Vagina (tissue), 2 donors: Measurements from ENCODE around the gene LRCH2. TPM values are rescaled to one million over a fixed set of nuclear protein-coding genes. Genes with fewer than 3 reads are reported as not detected.

Experiments used
- DNase-seq, 2 donors: peaks; one replicate each; pipeline ENCODE4 v3.0.0-alpha.2; 2017; ENCODE audit errors: extremely low spot score in 2 of 2
- H3K27ac ChIP-seq: fragments of 200-600 bp; sonication (generic); one replicate; pipeline ENCODE4 v1.5.1; 2019
- H3K27me3 ChIP-seq: fragments of 200-600 bp; sonication (generic); one replicate; pipeline ENCODE4 v1.5.1; 2019
- H3K36me3 ChIP-seq, 2 donors: fragments of 200-600 bp; sonication (generic); one replicate each; pipeline ENCODE4 v1.5.1; 2017 to 2019
- H3K4me1 ChIP-seq: fragments of 200-600 bp; sonication (generic); one replicate; pipeline ENCODE4 v1.5.1; 2019
- H3K4me3 ChIP-seq, 2 donors: fragments of 200-600 bp; sonication (generic); 1 replicate in 1 of 2; 2 replicates in 1 of 2; pipeline ENCODE4 v1.5.1; 2016 to 2019
- H3K9me3 ChIP-seq: fragments of 200-600 bp; sonication (generic); one replicate; pipeline ENCODE4 v1.5.1; 2019
- POLR2A ChIP-seq, 2 donors: fragments of 450-650 bp; IDR thresholded peaks; one replicate each; pipeline ENCODE4 v1.6.1; 2017; ENCODE audit warnings: antibody characterized with exemption in 2 of 2, mild to moderate bottlenecking in 2 of 2, moderate library complexity in 2 of 2
- POLR2AphosphoS5 ChIP-seq, 2 donors: sonication (generic); formaldehyde crosslinking; IDR thresholded peaks; one replicate each; pipeline ENCODE4 v1.9.0; 2017; ENCODE audit warnings: antibody characterized with exemption in 2 of 2, mild to moderate bottlenecking in 2 of 2, low read depth in 1 of 2; ENCODE audit not compliant: insufficient read depth in 1 of 2
- intact Hi-C: fragments of 100-400 bp; cut with DNase I; formaldehyde crosslinking; loops from one replicate; pipeline ENCODE4 v1.15.1; 2023
- total RNA-seq: library from RNA; depleted of rRNA; stranded (reverse); fragments of >200 nt; gene quantifications from one replicate; pipeline ENCODE4 v1.2.3, GENCODE V29; 2016
- TF ChIP-seq, protein P1 (sequence below), 3 experiments: fragments of 450-650 bp in 2 of 3; fragments of 200-600 bp in 1 of 3; sonication (generic) in 1 of 3; IDR thresholded peaks; one replicate each; pipeline ENCODE4 v1.5.1; 2017 to 2019; ENCODE audit warnings: antibody characterized with exemption in 3 of 3, mild to moderate bottlenecking in 2 of 3, moderate library complexity in 2 of 3

Gene LRCH2
- 10.1 TPM for total RNA-seq

DNA sequence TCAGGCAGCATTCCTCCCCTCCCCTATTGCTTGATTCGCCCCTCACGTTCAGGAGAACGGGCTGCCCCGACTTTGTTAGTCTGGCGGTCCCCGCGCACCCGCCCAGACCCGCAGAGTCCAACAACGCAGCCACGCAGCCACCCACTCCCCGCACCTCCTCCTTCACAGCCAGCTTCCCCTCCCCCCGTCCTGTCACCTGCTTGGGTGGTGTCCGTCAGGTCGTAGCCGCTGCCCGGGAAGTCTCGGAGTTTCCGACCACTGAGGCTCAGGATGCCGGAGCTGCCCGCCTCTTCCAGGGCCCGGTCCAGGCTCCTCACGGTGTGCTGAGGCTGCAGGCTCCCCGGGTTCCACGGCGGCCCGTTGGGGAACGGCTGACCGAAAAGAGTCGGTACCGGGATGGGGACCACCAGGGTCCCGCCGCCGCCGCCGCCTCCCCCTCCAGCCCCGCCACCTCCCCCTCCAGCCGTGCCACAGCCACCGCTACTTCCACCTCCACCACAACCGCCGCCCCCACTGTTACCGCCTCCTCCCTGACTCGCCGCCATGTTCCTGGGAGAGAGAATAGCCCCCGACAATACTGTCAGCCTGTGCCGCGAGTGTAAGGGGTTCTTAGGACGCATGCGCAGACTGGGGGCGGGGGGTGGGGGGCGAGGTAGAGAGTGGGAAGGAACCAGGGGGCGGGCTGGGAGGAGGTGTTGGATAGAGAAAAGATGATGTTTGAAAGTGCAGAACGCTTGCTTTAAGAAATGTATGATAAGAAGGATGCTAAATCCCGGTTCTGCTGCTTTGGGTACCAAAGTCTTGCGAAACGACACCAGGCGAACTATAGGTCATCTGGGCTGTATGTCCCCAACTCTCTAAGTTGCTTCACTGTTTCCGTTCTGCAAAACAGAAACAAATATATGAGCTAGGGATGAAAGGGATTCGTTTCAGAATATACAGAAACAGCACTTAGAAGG, at the start of gene LRCH2:
Gene LRCH2 (minus strand): TSS at position 600 of the 959 bp plus-strand sequence. CDS start 55 bp downstream, at position 545.
- Histone ChIP-seq H3K27me3 (no peaks in the 10 kb centered on the region), H3K4me1 (no peaks in the 10 kb centered on the region), H3K27ac (peak within 1 kb of the TSS; percentile 76), H3K36me3 (no peaks in the 10 kb centered on the region), H3K9me3 (no peaks in the 10 kb centered on the region), H3K4me3 (peak within 1 kb of the TSS; percentile 52 to 55)
- TF ChIP-seq POLR2AphosphoS5 (IDR thresholded peaks at IDR 0.05; ENCODE audit: insufficient read depth in 1 of 2, low read depth in 1 of 2) = no peak
- no peak for TF ChIP-seq POLR2A (IDR thresholded peaks at IDR 0.05)
- TF ChIP-seq, protein P1, sequence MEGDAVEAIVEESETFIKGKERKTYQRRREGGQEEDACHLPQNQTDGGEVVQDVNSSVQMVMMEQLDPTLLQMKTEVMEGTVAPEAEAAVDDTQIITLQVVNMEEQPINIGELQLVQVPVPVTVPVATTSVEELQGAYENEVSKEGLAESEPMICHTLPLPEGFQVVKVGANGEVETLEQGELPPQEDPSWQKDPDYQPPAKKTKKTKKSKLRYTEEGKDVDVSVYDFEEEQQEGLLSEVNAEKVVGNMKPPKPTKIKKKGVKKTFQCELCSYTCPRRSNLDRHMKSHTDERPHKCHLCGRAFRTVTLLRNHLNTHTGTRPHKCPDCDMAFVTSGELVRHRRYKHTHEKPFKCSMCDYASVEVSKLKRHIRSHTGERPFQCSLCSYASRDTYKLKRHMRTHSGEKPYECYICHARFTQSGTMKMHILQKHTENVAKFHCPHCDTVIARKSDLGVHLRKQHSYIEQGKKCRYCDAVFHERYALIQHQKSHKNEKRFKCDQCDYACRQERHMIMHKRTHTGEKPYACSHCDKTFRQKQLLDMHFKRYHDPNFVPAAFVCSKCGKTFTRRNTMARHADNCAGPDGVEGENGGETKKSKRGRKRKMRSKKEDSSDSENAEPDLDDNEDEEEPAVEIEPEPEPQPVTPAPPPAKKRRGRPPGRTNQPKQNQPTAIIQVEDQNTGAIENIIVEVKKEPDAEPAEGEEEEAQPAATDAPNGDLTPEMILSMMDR (IDR thresholded peaks at IDR 0.05) = no peak
- intact Hi-C loops = no loop called here
- no peak for DNase-seq

DNA sequence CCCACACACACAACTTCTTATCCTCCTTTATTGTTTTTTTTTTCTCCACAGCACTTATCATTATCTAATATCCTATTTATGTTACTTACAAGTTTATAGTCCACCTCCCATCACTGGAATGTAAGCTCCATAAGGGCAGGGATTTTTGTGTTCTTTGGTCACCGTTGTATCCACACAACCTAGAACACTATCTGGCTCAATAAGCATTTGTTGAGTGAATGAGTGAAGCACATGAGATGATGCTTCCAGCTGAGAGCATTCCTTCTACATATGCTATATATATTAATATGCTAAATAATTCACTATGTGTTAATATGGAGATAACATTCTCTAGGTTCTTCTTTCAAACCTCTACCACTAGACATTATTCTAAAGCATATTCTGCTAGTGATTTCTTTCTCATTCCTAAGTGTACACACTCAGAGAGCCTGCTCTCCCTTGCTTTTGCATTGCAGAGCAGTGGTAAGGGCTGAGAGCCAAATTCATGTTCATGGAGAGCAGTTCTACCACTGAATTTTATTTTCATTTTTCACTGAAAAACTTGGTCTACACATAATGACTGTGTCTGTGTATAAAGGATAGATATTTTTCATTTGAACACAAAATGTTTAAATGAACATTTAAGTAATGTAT, 35.3 kb upstream of the LRCH2 start:
- intact Hi-C loops = no loop called here
- no peak for DNase-seq
- Histone ChIP-seq H3K36me3 (no peaks in the 10 kb centered on the region), H3K4me3 (no peak overlapping the region), H3K4me1 (no peaks in the 10 kb centered on the region), H3K9me3 (no peaks in the 10 kb centered on the region), H3K27me3 (no peaks in the 10 kb centered on the region), H3K27ac (no peak overlapping the region)
- no peak for TF ChIP-seq POLR2AphosphoS5 (IDR thresholded peaks at IDR 0.05; ENCODE audit: insufficient read depth in 1 of 2, low read depth in 1 of 2)
- TF ChIP-seq, protein P1 (IDR thresholded peaks at IDR 0.05) = no peak
- no peak for TF ChIP-seq POLR2A (IDR thresholded peaks at IDR 0.05)

DNA sequence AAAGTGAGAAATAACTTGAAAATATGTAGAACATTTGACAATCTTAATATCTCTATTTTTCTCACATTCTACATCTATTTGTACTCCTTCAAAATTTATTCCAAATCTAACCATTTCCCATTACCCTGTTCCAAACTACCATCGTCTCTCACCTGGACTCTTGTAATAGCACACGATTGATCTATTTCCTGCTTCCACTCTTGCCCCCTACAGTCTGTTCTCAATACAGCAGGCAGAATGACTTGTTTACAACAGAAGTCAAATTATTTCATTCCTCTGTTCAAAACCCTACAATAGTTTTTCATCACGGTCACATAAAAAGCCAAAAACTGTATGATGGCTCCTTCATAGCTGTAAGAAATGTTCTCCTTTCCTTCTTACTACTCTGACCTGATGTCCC, 34.5 kb upstream of the LRCH2 start:
- Histone ChIP-seq H3K4me1 (no peaks in the 10 kb centered on the region), H3K27ac (no peak overlapping the region), H3K4me3 (no peak overlapping the region), H3K36me3 (no peaks in the 10 kb centered on the region), H3K27me3 (no peaks in the 10 kb centered on the region), H3K9me3 (no peaks in the 10 kb centered on the region)
- intact Hi-C loops = no loop called here
- no peak for DNase-seq
- TF ChIP-seq POLR2A (IDR thresholded peaks at IDR 0.05) = no peak
- TF ChIP-seq POLR2AphosphoS5 (IDR thresholded peaks at IDR 0.05; ENCODE audit: insufficient read depth in 1 of 2, low read depth in 1 of 2) = no peak
- TF ChIP-seq, protein P1 (IDR thresholded peaks at IDR 0.05) = no peak

GRCh38 chrX:115266300-115266699, 32.4 kb upstream of the LRCH2 start:
- H3K9me3 ChIP-seq = no peaks in the 10 kb centered on the region
- H3K27me3 ChIP-seq = no peaks in the 10 kb centered on the region
- TF ChIP-seq, protein P1 (IDR thresholded peaks at IDR 0.05) = no peak
- TF ChIP-seq POLR2AphosphoS5 (IDR thresholded peaks at IDR 0.05; ENCODE audit: insufficient read depth in 1 of 2, low read depth in 1 of 2) (no peak), POLR2A (IDR thresholded peaks at IDR 0.05) (no peak)
- H3K4me3 ChIP-seq = no peak overlapping the region
- H3K36me3 ChIP-seq = no peaks in the 10 kb centered on the region
- intact Hi-C loops = no loop called here
- H3K27ac ChIP-seq = no peak overlapping the region
- no peaks in the 10 kb centered on the region for H3K4me1 ChIP-seq
- no peak for DNase-seq
